Measurements from ENCODE around the gene HECTD2. TPM values are rescaled to one million over a fixed set of nuclear protein-coding genes. Genes with fewer than 3 reads are reported as not detected.
"Not testable (repeated sequence)": the region's sequence is repeated elsewhere in the genome, so short reads cannot be mapped to it uniquely, and the experiment has no call there.

Gene HECTD2
- total RNA-seq, 1 donor from 2014 or later: 10.4 TPM

- Histone ChIP-seq H3K36me3 (ENCODE audit: control insufficient read depth, insufficient read depth, low read length) (no peaks in the 10 kb centered on the region), H3K27me3 (ENCODE audit: control insufficient read depth, insufficient read depth, low read length) (no peaks in the 10 kb centered on the region), H3K4me3 (ENCODE audit: low read depth, low read length) (no peak overlapping the region)
- no peak for DNase-seq (ENCODE audit: low read depth)
- TF ChIP-seq CTCF (IDR thresholded peaks at IDR 0.05; ENCODE audit: insufficient read depth, low read length, poor library complexity, severe bottlenecking): no peak
Observed at GRCh38 chr10:91385306-91386085, 24.6 kb upstream of the HECTD2 start.

GRCh38 chr10:91389636-91390512 is 20.3 kb upstream of the HECTD2 start:
- no peaks in the 10 kb centered on the region for H3K36me3 ChIP-seq (ENCODE audit: control insufficient read depth, insufficient read depth, low read length)
- no peaks in the 10 kb centered on the region for H3K27me3 ChIP-seq (ENCODE audit: control insufficient read depth, insufficient read depth, low read length)
- TF ChIP-seq CTCF (IDR thresholded peaks at IDR 0.05; ENCODE audit: insufficient read depth, low read length, poor library complexity, severe bottlenecking): peak; percentile 53
- DNase-seq (ENCODE audit: low read depth): no peak
- no peak overlapping the region for H3K4me3 ChIP-seq (ENCODE audit: low read depth, low read length)

- DNase-seq (ENCODE audit: low read depth); H3K36me3 ChIP-seq (ENCODE audit: control insufficient read depth, insufficient read depth, low read length); H3K4me3 ChIP-seq (ENCODE audit: low read depth, low read length); H3K27me3 ChIP-seq (ENCODE audit: control insufficient read depth, insufficient read depth, low read length): not testable (repeated sequence)
Observed at GRCh38 chr10:91390513-91390825, 19.7 kb upstream of the HECTD2 start.

GRCh38 chr10:91391920-91392319 is 18.2 kb upstream of the HECTD2 start:
- H3K36me3 ChIP-seq (ENCODE audit: control insufficient read depth, insufficient read depth, low read length): no peaks in the 10 kb centered on the region
- no peaks in the 10 kb centered on the region for H3K27me3 ChIP-seq (ENCODE audit: control insufficient read depth, insufficient read depth, low read length)
- no peak for TF ChIP-seq CTCF (IDR thresholded peaks at IDR 0.05; ENCODE audit: insufficient read depth, low read length, poor library complexity, severe bottlenecking)
- no peak for DNase-seq (ENCODE audit: low read depth)
- no peak overlapping the region for H3K4me3 ChIP-seq (ENCODE audit: low read depth, low read length)

GRCh38 chr10:91406322-91406721 is 3.8 kb upstream of the HECTD2 start:
- no peaks in the 10 kb centered on the region for H3K36me3 ChIP-seq (ENCODE audit: control insufficient read depth, insufficient read depth, low read length)
- no peak for TF ChIP-seq CTCF (IDR thresholded peaks at IDR 0.05; ENCODE audit: insufficient read depth, low read length, poor library complexity, severe bottlenecking)
- no peak for DNase-seq (ENCODE audit: low read depth)
- H3K4me3 ChIP-seq (ENCODE audit: low read depth, low read length): no peak overlapping the region
- no peaks in the 10 kb centered on the region for H3K27me3 ChIP-seq (ENCODE audit: control insufficient read depth, insufficient read depth, low read length)

- Histone ChIP-seq H3K4me3 (ENCODE audit: low read depth, low read length) (peak overlapping the region; percentile 55), H3K27me3 (ENCODE audit: control insufficient read depth, insufficient read depth, low read length) (no peaks in the 10 kb centered on the region), H3K36me3 (ENCODE audit: control insufficient read depth, insufficient read depth, low read length) (no peaks in the 10 kb centered on the region)
- peak; percentile 71 for DNase-seq (ENCODE audit: low read depth)
- no peak for TF ChIP-seq CTCF (IDR thresholded peaks at IDR 0.05; ENCODE audit: insufficient read depth, low read length, poor library complexity, severe bottlenecking)
Observed at GRCh38 chr10:91409069-91409868, 875 bp upstream of the HECTD2 start.

Measured in kidney epithelial cell (primary cell).